Nucleus accumbens (tissue), 56 donors: Measurements from ENCODE around the gene RHPN2.
A peak's percentile ranks its signal among the peaks of the same experiment; 100 is the strongest.

ENCODE experiments used
- DNase-seq, 56 donors: peaks; one replicate each; lab custom pipeline; 2025; lab: John Stamatoyannopoulos, UW

Gene RHPN2

GRCh38 chr19:33064792-33065550 is at the start of gene RHPN2:
Gene RHPN2, minus strand, starts transcription at chr19:33064888. Its CDS starts 36 bp downstream, at chr19:33064852.
- DNase-seq, result peak in 18 of 56 donors; percentile 3 to 62 (median 19)

DNA sequence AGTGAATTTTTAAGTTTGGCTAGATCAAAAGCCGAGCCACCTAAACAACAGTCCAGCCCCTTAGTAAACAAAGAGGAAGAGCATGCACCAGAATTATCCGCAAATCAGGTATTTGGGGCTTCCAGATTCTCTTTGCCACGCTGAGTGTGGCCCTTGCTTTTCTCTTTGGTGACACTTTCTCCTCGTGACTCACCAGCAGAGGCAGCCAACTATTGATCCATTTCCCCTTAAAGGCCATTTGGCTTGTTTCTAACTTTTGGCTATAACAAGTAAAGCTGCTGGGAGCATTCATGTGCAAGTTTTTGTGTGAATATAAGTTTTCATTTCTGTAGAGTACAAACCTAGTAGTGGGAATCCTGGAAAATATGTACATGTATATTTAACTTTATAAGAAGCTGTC is 49.6 kb upstream of the RHPN2 start:
- DNase-seq, result no peak

DNA sequence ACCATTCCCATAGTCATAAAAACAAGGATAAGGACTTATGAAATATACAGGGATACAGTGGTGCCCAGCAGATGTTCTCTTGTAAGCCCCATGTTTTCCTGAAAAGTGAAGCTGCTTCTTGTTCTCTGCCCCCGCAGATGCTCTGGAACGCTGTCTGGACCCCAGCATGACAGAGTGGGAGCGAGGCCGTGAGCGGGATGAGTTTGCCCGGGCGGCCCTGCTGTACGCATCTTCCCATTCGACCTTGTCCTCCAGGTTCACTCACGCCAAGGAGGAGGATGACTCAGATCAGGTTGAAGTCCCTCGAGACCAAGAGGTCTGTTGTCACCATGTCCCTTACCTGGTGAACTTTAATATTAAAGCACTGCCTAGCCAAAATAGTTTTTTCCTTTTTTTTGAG is 46.9 kb upstream of the RHPN2 start:
- no peak for DNase-seq

DNA sequence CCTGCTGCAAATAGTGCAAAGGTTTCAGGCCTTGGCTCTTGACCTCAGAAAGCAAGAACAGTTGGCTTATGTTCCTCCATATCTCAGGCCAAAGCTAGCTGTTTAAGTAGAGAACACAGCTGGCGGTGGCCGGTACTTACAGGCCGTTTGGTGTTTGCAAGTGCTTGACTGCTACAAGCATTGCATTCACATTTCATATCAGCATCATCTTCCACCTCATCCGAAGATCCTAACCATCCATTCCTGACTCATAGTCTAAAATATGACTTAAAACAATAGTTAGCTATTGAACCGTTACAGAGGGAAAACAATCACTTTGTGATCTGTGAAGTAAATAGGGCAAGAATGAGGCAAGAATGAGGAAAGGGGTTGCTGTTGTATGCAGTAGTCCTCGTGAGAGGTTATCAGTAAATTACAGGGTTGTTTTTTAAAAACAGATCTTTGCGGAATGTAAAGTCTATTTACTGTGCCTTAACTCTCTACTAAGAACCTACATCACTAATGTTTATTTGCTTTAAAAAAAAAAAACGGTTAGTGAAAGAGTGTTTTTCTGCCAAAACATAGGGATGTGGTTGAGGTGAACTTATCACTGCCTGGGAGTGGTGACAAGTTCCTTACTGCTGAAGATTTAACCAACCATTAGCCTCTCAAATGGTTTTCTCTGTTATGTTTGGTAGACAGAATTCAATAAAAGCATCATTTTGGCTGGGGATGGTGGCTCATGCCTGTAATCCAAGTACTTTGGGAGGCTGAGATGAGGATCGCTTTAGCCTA is 45.6 kb upstream of the RHPN2 start:
- no peak for DNase-seq

DNA sequence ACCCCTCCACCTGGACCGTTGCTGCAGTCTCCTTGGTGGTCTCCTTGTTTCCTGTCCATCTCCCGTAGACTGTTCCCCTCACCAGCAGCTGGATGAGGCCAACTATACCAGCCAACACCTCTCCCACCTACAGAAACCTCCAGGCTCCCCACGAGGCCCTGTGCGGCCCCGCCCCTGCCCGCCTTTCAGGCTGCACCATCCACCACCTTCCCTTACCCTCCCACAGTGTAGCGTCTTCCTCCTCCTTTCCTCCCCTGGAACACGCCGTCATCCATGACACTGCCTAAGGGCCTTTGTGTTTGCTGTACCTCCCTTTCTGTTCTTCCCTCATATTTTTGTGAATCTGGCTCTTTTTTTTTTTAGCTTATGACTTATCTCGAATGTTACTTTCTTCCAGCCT is 43.5 kb upstream of the RHPN2 start:
- no peak for DNase-seq

DNA sequence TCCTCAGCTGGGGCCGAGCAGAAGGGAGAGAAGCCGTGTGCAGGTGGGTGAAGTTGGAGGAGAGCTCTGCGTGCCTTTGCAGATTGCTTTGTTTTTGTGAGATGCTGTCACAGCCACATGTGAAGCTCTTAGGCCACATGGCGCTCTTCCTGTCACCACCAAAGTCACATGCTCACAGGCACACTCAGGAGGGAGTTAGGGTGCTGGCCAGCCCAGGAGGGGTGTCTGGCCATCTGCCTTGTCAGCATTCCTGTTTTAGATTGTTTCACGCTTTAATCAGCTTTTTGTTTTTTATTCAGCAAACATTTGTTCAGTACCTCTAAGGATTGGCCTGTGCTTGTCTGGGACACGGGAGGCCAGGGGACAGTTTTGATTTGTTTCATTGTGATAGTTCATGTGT is 38.2 kb upstream of the RHPN2 start:
- DNase-seq, result no peak

DNA sequence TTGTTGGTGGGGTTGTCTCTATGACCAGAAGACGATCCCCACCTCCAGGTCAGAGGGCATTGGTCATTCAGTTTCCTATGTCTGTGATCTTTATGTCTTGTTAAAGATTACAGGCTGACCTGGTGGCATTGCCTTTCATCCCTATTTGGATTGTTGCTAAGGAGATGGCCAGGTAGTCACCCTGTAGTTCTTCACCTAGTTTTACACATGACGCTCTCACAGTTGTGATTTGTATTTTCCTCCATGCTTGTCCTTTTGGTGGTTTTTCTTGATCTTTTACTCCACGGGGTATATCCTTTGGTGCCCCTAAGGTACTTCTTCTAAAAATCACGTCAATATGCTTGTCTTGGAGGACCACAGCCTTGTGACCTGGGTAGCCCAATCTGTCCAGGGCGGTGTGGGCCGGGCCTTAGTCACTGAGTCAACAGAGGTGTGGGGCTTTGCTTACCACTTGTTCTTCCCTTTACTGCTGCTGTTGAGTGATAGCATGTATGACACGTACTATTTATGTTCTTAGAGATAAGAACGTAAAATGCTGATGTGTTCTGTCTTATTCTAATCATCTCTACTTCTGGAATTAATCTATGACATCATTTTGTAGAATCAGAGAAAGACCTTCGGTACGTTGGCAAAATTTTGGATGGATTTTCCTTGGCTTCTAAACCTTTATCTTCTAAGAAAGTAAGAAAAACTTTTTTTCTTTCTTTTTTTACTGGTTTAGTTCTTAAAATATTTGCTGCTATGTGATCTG is 36.4 kb upstream of the RHPN2 start:
- DNase-seq, result no peak

- no peak for DNase-seq
Observed at GRCh38 chr19:33098055-33098534, 33.4 kb upstream of the RHPN2 start.

GRCh38 chr19:33096005-33096404 is 31.3 kb upstream of the RHPN2 start:
- DNase-seq, result no peak

- no peak for DNase-seq
Observed at GRCh38 chr19:33094436-33095067, 29.9 kb upstream of the RHPN2 start.

DNA sequence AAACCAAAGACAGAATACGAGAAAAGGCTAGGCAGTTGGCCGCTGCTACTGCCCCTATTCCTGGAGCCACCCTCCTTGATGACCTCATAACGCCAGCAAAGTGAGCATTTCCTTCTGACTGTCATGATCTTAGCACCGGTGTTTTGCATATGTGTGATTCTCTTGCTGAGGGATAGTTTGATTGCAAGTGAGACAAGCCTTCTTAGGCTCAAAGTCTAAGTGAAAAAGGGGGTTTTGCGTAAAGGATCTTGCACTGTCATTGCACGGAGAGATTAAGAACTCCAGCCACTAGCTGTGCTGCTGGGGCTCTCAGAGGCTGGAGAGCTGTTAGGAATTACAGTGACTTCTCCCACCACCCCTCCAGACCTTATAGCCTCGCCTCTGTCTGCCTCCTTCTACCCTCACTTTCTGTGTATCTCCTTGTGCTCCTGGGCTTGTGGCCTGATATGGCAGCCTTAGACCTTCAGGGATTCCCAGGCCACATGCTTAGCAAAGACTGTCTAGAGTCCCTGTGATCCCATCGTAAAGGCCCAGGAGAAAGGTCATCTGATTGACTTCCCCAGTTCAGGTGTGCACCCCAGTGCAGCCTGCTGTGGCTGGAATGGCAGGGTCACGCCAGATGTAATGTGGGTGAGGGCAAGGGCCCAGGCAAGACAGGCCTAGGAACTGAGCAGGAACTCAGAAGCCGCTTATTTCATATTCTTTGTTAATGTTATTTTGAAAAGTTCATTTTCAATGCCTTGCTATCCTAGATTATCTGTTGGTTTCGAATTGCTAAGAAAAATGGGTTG is 28.9 kb upstream of the RHPN2 start:
- DNase-seq, result no peak

GRCh38 chr19:33090179-33090578 is 25.5 kb upstream of the RHPN2 start:
- DNase-seq, result no peak

DNA sequence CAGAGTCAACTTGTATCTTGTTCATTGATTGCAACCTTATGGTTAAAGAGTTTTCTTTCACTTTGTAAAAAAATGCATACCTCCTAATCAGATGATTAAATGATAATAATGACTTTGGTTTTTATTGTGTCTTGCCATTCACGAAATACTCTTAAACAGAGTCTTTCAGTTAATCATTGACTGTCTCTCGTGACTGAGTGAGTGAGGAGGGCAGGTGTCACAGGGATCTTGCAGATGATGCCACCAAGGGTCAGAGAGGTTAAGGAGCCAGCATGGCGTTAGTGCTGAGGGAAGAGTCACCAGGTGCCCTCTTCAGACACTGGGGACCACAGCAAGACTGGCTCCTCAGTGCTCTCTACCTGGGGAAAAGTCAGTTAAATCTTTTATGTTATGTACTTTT is 24.3 kb upstream of the RHPN2 start:
- DNase-seq, result no peak

GRCh38 chr19:33086955-33087354 is 22.3 kb upstream of the RHPN2 start:
- DNase-seq, result no peak

GRCh38 chr19:33085570-33086128 is 21.0 kb upstream of the RHPN2 start:
- DNase-seq, result no peak

DNA sequence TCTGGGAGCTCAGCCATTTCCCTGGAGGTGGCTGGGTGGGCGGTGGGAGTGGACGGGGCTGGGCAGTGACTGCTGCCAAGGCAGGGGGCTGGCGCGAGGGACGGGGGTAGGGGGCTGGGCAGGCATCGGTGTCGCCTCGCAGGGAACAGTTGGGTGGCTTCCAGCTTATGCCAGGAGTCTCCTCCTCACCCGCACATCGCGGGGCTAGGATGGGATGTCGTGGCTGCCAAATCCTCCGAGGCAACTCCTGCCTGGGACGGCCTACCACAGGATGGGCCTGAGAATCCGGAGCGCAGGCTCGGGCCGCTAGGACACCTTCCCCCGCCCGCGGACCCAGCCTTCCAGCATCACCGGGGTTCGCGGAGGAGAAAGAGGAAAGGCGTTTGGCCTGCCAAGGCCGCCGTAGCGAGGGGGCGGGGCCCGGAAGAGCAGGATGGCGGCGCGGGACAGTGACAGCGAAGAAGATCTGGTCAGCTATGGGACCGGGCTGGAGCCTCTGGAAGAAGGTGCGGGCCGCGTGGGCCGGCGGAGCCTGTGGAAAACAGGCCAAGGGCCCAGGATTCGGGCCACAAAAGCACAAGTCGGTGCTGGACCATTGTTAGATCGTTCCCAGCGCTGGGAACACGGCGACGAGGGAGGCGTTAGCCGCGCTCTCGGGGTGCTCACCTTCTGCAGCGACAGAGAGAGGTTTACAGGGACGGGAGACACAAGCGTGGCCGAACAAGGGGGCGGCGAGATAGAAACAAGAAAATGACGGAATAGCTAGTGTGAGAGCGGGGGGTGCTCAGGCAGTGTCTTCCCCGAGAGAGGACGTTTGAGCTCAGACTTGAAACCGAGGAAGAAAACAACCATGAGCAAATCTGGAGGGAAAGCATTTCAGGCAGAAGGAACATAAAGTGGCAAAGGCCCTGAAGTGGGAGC is 16.3 kb upstream of the RHPN2 start, which contains the start of gene GPATCH1:
Gene GPATCH1 (plus strand): TSS at position 421 of the 921 bp plus-strand sequence. CDS start 13 bp downstream, at position 434.
- peak in 55 of 56 donors; percentile 9 to 94 (median 84) for DNase-seq

GRCh38 chr19:33075519-33075918 is 10.8 kb upstream of the RHPN2 start:
- no peak for DNase-seq

DNA sequence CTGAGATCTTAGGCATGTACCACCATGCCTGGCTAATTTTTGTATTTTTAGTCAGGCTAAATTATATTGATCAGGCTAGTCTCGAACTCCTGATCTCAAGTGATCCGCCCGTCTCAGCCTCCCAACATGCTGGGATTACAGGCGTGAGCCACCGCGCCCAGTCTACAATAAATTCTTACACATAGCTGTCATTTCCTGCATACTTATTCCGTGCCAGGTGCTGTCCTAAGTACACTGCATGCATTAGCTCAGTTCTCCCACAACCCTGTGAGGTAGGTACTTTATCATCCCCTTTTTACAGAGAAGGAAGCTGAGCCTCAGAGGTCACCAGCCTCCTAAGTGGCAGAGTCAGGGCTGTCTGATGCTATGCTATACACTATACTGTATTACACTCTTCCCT is 7.2 kb upstream of the RHPN2 start:
- no peak for DNase-seq
